ENCODE measurements around the gene METTL1.
A peak's percentile ranks its signal among the peaks of the same experiment; 100 is the strongest.

METTL1 gene

DNA sequence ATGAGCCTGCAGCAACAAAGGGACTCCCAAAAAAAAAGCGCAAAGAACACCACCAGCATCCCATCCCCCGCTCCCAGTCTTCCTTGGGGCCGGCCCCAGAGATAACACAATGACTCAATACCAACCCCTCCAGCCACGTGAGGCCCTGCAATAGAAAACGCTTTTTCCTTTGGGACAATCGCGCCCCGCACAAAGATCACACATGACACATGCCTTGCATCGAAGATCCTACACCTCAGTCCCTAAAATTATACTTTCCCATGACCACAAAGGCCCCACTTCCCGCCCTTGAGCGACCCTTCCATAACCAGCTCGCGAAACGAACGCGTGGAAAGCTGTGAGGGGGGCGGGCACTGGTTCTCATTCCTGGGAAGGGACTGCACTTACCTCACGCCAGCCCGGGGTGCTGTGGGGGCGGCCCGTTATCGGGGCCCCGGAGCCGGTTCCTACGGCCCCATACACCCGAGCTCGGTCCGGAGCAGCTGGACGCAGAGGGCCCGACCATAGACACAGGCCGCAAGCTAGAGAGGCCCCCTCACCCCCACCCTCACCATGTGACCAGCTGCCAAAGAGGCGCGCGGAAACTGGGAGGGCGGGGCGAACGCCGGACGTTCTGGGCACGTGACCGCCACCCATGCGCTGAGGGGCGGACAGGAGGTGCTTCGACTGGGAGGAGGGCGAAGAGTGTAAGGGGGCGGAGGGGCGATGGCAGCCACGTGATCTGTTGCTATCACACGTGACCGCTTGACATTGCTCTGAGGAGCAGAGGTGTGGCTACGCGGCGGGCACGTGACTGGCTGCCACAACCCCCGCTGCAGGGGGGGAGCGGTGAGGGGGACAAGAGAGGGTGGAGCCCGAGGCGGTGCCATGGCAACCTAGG, 19.9 kb downstream of the METTL1 start, which contains the start of gene CDK4:
TSS of gene CDK4 (minus strand) at position 523 of the 880 bp plus-strand sequence. CDS start 593 bp downstream, outside the sequence.
- H3K4me3 ChIP-seq (ENCODE audit: low read depth, low read length) = peak within 1 kb of the TSS; percentile 89
- TF ChIP-seq, protein P1, sequence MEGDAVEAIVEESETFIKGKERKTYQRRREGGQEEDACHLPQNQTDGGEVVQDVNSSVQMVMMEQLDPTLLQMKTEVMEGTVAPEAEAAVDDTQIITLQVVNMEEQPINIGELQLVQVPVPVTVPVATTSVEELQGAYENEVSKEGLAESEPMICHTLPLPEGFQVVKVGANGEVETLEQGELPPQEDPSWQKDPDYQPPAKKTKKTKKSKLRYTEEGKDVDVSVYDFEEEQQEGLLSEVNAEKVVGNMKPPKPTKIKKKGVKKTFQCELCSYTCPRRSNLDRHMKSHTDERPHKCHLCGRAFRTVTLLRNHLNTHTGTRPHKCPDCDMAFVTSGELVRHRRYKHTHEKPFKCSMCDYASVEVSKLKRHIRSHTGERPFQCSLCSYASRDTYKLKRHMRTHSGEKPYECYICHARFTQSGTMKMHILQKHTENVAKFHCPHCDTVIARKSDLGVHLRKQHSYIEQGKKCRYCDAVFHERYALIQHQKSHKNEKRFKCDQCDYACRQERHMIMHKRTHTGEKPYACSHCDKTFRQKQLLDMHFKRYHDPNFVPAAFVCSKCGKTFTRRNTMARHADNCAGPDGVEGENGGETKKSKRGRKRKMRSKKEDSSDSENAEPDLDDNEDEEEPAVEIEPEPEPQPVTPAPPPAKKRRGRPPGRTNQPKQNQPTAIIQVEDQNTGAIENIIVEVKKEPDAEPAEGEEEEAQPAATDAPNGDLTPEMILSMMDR (IDR thresholded peaks at IDR 0.05; ENCODE audit: low read depth, low read length) = no peak

DNA sequence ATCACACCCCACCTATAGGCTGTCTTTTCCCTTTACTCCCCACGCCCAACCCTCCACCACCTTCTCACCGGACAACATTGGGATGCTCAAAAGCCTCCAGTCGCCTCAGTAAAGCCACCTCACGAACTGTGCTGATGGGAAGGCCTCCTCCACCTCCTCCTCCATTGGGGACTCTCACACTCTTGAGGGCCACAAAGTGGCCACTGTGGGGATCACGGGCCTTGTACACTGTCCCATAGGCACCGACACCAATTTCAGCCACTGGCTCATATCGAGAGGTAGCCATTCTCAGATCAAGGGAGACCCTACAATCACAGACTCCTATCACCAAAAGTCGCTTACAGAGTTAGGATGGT, 20.5 kb downstream of the METTL1 start:
- TF ChIP-seq, protein P1 (IDR thresholded peaks at IDR 0.05; ENCODE audit: low read depth, low read length) = no peak
- peak overlapping the region; percentile 89 for H3K4me3 ChIP-seq (ENCODE audit: low read depth, low read length)

DNA sequence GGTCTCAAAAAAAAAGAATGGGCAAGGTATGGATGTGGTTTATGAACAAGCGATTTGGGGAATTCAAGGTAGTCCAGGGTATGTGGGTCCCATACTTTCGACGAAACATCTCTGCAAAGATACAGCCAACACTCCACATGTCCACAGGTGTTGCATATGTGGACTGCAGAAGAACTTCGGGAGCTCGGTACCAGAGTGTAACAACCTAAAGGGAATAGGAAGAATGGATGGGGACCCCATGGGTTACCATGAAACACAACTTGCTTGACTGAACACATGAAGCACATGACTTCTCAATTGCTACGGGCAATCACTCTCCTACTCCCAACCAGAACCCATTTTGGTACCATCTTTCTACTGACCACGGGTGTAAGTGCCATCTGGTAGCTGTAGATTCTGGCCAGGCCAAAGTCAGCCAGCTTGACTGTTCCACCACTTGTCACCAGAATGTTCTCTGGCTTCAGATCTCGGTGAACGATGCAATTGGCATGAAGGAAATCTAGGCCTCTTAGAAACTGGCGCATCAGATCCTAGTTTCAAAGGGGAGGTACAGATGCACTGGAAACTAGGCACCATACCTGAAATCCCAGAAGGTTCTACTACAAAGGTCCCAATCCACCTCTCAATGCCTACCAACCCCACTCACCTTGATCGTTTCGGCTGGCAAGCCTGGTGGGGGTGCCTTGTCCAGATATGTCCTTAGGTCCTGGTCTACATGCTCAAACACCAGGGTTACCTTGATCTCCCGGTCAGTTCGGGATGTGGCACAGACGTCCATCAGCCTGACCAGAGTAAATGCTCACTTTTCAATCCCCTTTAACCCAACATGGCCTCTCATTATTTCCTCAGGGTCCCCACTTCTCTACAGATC, 21.1 kb downstream of the METTL1 start:
- H3K4me3 ChIP-seq (ENCODE audit: low read depth, low read length) = peak overlapping the region; percentile 89
- TF ChIP-seq, protein P1 (IDR thresholded peaks at IDR 0.05; ENCODE audit: low read depth, low read length) = no peak

DNA sequence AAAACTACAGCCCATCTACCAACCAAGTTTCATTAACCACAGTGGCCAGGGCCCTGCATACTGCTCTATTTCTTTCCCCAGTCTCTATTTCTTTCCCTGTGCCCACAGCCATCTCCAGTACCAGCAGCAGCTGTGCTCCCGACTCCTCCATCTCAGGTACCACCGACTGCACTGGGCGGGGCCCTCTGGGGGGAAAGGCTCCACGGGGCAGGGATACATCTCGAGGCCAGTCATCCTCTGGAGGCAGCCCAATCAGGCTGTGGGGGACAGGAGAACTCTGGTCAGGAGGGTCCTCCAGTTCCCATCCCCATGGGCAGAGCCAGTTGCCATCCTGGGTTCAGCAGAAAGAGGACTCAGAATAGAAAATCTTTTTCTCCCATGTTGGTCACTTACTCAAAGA, 22.8 kb downstream of the METTL1 start:
- TF ChIP-seq, protein P1 (IDR thresholded peaks at IDR 0.05; ENCODE audit: low read depth, low read length) = no peak
- no peak overlapping the region for H3K4me3 ChIP-seq (ENCODE audit: low read depth, low read length)

DNA sequence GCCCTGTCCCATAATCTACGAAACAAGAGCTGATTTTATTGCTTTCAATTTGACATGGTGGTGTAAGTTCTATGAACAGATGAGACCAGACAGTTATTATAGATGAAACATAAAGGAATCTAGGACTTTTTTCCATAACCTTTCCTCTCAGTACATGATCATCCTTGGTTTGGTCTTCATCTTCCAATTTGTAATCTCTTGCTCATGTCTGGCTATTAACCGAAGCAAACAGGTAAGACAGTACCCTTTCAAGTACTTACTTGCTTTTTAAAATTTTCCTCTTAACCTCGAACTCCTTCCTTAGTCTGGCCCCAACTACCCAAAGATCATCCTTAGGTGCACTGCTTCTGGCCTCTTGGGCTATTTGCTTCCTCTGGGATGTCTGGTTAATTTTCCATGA, 25.9 kb downstream of the METTL1 start:
- TF ChIP-seq, protein P1 (IDR thresholded peaks at IDR 0.05; ENCODE audit: low read depth, low read length) = no peak
- H3K4me3 ChIP-seq (ENCODE audit: low read depth, low read length) = peak overlapping the region; percentile 78

DNA sequence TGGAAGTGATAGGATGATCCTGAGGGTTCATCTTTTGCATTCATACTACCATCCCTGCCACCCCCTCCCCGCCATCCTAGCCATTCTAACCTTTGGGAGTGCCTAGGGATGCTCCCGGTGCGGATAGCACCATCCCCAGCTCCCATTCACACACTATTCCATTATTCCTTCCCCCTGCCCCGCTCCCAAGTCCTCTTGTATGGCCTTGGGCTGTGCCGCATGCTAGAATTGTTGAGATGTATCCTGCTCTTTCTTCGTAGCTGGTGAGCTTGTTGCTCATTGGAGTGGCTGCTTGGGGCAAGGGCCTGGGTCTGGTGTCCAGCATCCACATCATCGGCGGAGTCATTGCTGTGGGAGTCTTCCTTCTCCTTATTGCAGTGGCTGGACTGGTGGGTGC, 26.4 kb downstream of the METTL1 start:
- TF ChIP-seq, protein P1 (IDR thresholded peaks at IDR 0.05; ENCODE audit: low read depth, low read length) = no peak
- H3K4me3 ChIP-seq (ENCODE audit: low read depth, low read length) = peak overlapping the region; percentile 78

Measured in WI38 (cell line).